Calu3 (cell line): ENCODE data around the gene OLFML3. TPM values are rescaled to one million over a fixed set of nuclear protein-coding genes. Genes with fewer than 3 reads are reported as not detected.
"Not testable (repeated sequence)": the region's sequence is repeated elsewhere in the genome, so short reads cannot be mapped to it uniquely, and the experiment has no call there.

Experiments
- BruUV-seq: library from RNA; stranded (reverse); fragments of 400-500 nt; replicated peaks from 2 replicates; lab custom pipeline; 2021; lab: Mats Ljungman, UMichigan
- CTCF ChIA-PET: fragments of 300-600 bp; sonication (Branson Sonifier 250); formaldehyde crosslinking; loops from one replicate; lab custom pipeline; 2022; ENCODE audit warnings: antibody characterized with exemption; lab: Charles Lee
- DNase-seq: peaks from one replicate; pipeline ENCODE4 v3.0.0; 2022
- H3K27ac Mint-ChIP-seq: one replicate; pipeline ENCODE4 v1.8.0; 2022; ENCODE audit warnings: mixed read lengths; ENCODE audit not compliant: unreplicated experiment
- H3K27me3 Mint-ChIP-seq: one replicate; pipeline ENCODE4 v1.8.0; 2022; ENCODE audit warnings: mixed read lengths; ENCODE audit not compliant: unreplicated experiment
- H3K36me3 Mint-ChIP-seq: one replicate; pipeline ENCODE4 v1.8.0; 2022; ENCODE audit warnings: mild to moderate bottlenecking, moderate library complexity, mixed read lengths; ENCODE audit not compliant: insufficient read depth, unreplicated experiment
- H3K4me1 Mint-ChIP-seq: one replicate; pipeline ENCODE4 v1.8.0; 2022; ENCODE audit warnings: mild to moderate bottlenecking, low read depth, mixed read lengths; ENCODE audit not compliant: unreplicated experiment
- H3K4me3 Mint-ChIP-seq: one replicate; pipeline ENCODE4 v1.8.0; 2022; ENCODE audit warnings: mild to moderate bottlenecking, low read depth, moderate library complexity, mixed read lengths; ENCODE audit not compliant: unreplicated experiment
- H3K9me3 Mint-ChIP-seq: one replicate; pipeline ENCODE4 v1.8.0; 2022; ENCODE audit warnings: low read depth, mixed read lengths; ENCODE audit not compliant: unreplicated experiment
- intact Hi-C: fragments of 100-400 bp; cut with micrococcal nuclease; formaldehyde crosslinking; loops from one replicate; pipeline ENCODE4 v1.10.0; 2022; ENCODE audit not compliant: unreplicated experiment
- total RNA-seq: library from RNA; stranded (reverse); gene quantifications from 2 replicates; pipeline ENCODE4 v1.2.3, GENCODE V29; 2022
- TF ChIP-seq, protein P1 (sequence below): fragments of 200-600 bp; IDR thresholded peaks from one replicate; pipeline ENCODE4 v1.8.0; 2022; ENCODE audit warnings: antibody characterized with exemption; ENCODE audit not compliant: unreplicated experiment

OLFML3 gene
- total RNA-seq, 1 experiment from 2014 or later: not detected

DNA sequence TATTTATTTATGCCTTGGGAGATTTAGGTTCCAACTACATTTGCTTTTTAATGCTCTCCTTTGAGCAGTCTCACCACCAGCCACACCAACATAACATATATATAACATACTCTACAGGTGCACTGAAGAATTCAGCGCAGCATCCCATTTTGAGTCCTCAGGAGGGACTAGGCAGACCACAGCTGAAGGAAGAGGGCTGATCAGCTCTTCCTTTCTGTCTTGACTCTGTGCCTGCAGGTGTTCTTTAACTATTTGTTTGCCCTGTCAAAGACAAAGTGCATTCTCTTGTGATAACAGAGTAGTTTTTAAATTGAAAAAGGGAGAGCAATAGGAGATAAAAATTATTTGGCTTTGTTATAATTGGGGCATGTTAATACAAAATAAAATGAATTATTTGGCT, 33.2 kb upstream of the OLFML3 start:
- no peak overlapping the region for H3K4me3 Mint-ChIP-seq
- no peak overlapping the region for H3K27ac Mint-ChIP-seq
- H3K4me1 Mint-ChIP-seq: peaks cover 7% of the 10 kb centered on the region
- BruUV-seq: no TSS peak
- no peaks in the 10 kb centered on the region for H3K9me3 Mint-ChIP-seq
- no peaks in the 10 kb centered on the region for H3K36me3 Mint-ChIP-seq
- TF ChIP-seq, protein P1, sequence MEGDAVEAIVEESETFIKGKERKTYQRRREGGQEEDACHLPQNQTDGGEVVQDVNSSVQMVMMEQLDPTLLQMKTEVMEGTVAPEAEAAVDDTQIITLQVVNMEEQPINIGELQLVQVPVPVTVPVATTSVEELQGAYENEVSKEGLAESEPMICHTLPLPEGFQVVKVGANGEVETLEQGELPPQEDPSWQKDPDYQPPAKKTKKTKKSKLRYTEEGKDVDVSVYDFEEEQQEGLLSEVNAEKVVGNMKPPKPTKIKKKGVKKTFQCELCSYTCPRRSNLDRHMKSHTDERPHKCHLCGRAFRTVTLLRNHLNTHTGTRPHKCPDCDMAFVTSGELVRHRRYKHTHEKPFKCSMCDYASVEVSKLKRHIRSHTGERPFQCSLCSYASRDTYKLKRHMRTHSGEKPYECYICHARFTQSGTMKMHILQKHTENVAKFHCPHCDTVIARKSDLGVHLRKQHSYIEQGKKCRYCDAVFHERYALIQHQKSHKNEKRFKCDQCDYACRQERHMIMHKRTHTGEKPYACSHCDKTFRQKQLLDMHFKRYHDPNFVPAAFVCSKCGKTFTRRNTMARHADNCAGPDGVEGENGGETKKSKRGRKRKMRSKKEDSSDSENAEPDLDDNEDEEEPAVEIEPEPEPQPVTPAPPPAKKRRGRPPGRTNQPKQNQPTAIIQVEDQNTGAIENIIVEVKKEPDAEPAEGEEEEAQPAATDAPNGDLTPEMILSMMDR: no peak
- intact Hi-C loops: no loop called here
- H3K27me3 Mint-ChIP-seq: no peaks in the 10 kb centered on the region
- no peak for DNase-seq
- CTCF ChIA-PET: interaction anchor here (0.6 kb wide), 1 partner anchor 13 kb away, joined by 3 read pairs; no protein-coding TSS in a partner anchor

DNA sequence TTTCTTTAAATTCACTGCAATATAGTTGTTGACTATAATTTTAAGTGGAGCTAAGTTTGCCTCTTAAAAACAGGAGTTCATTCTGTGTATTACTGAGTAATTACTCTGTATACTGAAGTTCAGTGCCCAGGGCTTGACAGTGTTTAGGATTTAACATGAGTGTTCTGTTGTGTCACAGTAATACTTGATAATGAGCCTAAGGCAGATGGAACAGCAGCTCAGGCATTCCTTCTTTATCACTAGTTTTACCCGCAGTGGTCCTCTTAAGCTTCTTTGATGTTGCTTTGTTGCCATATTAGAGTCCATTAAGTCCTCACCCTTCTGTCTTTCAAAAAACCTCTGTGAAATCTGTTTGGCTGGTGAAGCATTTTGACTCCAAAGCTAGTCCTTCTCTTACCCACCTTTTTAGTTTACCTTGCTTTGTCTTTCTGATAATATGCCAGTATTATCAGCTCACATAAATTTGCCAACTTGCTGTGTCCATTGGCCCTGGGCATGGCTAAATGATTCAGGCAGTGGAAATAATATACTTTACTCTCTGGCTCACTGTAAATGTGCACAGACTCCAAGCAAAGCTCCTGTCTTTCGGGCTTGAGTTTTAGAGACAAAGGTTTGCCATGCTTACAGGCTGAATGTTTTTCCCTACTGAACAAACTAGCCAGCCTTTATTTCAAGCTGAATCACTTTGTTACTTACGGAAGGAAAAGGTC, 32.4 kb upstream of the OLFML3 start:
- H3K27ac Mint-ChIP-seq: no peak overlapping the region

DNA sequence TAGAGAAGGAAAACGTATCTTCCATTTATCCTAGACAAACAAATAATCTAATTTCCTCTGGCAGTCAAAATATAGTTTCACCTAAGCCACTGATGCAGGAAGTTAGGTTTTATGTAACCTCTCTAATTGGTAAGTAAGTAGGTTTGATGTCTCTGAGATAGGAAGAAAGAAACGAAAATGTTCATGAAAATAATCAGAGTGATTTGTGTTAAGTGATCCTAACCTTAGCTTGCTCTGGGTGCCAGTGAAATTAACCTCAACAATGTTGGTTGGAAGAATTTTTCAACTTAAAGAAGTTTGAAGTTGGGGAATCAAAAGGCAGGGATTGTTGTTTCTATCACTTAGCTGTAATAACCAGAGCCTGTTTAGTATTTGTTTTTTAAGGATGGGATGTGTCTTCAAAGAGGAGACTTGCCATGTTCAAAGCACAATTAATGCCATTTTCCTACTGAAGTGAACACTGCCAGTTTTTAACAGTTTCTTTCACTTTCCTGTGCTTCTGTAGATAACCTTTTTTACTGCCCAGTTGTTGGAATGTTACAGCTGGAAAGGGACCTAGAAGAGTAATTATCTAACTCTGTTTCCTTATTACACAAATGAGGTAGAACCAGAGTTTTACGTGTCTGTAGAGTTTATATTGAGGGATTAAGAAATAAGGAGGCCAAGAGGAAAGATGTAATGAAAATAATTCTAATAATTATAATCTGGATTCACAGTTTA, 31.7 kb upstream of the OLFML3 start:
- CTCF ChIA-PET: no interaction called here
- no TSS peak for BruUV-seq
- TF ChIP-seq, protein P1: no peak
- H3K27ac Mint-ChIP-seq: no peak overlapping the region
- no peak overlapping the region for H3K4me3 Mint-ChIP-seq
- DNase-seq: no peak
- H3K4me1 Mint-ChIP-seq: peaks cover 7% of the 10 kb centered on the region
- no peaks in the 10 kb centered on the region for H3K27me3 Mint-ChIP-seq
- H3K9me3 Mint-ChIP-seq: no peaks in the 10 kb centered on the region
- H3K36me3 Mint-ChIP-seq: no peaks in the 10 kb centered on the region
- intact Hi-C loops: no loop called here

More for the DNA sequence above, 32.4 kb upstream of the OLFML3 start:
- CTCF ChIA-PET: interaction anchor here (0.6 kb wide), 1 partner anchor 14 kb away, joined by 3 read pairs; no protein-coding TSS in a partner anchor
- no peaks in the 10 kb centered on the region for H3K9me3 Mint-ChIP-seq
- TF ChIP-seq, protein P1: no peak
- H3K4me3 Mint-ChIP-seq: no peak overlapping the region
- peaks cover 7% of the 10 kb centered on the region for H3K4me1 Mint-ChIP-seq
- DNase-seq: no peak
- H3K36me3 Mint-ChIP-seq: no peaks in the 10 kb centered on the region
- BruUV-seq: no TSS peak
- no peaks in the 10 kb centered on the region for H3K27me3 Mint-ChIP-seq
- intact Hi-C loops: no loop called here

DNA sequence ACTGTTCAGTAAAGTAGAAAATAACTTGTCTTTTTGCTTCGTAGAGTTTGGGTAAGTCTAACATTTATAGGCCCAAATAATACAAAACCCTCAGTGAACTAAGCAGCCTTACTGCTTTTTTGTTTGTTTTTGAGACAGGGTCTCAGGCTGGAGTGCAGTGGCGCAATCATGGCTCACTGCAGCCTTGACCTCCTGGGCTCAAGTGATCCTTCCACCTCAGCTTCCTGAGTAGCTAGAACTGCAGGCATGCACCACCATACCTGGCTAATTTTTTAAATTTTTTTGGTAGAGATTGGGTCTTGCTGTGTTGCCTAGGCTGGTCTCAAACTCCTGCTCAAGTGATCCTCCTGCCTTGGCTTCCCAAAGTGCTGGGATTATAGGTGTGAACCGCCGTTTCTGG, 31.1 kb upstream of the OLFML3 start:
- DNase-seq, H3K4me1 Mint-ChIP-seq, H3K9me3 Mint-ChIP-seq, CTCF ChIA-PET, H3K36me3 Mint-ChIP-seq, BruUV-seq, H3K27ac Mint-ChIP-seq, H3K4me3 Mint-ChIP-seq, intact Hi-C loops, H3K27me3 Mint-ChIP-seq: not testable (repeated sequence)
